ENCODE data around the gene STARD10.

The STARD10 gene

DNA sequence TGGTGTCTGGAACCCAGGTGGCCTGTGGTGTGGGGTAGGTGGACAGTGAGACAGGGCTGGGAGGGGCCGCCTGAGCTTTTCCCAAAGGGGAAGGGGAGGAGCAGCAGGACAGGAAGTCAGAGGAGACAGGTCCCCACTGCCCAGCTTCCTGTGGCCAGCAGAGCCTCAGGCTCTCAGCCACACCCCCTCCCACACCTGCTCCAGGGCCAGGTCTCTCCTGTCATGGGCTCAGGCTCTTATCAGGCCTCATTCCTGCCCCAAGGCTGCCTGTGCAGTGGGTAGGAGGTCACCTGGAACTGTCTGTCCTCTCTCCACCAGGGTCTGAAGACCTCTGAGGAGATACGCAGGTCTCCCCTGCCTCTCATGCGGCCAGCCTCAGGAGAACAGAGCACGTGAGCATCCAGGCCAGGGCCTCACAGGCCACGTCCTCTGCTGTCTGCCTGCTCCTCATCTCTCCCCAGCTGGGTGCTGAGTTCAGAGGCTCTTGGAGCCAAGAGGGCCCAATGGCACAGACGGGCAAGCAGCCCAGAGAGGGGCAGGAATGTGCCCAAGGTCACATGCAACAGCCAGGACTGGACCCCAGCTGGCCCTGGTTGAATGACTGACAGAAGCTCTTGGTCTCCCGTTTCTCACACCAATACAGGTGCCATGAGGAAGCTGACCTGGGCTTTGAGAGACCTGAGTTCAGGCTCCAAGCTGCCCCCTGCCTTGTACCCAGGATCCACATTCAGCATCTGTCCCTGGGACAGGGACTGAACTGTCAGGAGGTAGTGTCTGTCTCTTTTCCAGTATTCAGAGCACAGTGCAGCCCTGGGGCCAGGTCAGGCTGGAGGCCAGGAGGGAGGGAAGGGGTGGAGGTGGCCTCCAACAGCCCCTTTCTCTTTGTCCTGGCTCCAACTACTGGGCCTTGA lies 16.7 kb downstream of the STARD10 start:
- TF ChIP-seq TARDBP (IDR thresholded peaks at IDR 0.05) (no peak), CTBP1 (IDR thresholded peaks at IDR 0.05; ENCODE audit: borderline replicate concordance) (no peak), NFRKB (IDR thresholded peaks at IDR 0.05) (no peak)
- ChIA-PET CTCF (interaction anchor here (0.6 to 1.0 kb wide), 3 partner anchors 12 to 17 kb away, joined by 3 read pairs; partner anchors contain the start of gene STARD10), POLR2A (no interaction called here)
- DNase-seq (ENCODE audit: extremely low spot score), result no peak

DNA sequence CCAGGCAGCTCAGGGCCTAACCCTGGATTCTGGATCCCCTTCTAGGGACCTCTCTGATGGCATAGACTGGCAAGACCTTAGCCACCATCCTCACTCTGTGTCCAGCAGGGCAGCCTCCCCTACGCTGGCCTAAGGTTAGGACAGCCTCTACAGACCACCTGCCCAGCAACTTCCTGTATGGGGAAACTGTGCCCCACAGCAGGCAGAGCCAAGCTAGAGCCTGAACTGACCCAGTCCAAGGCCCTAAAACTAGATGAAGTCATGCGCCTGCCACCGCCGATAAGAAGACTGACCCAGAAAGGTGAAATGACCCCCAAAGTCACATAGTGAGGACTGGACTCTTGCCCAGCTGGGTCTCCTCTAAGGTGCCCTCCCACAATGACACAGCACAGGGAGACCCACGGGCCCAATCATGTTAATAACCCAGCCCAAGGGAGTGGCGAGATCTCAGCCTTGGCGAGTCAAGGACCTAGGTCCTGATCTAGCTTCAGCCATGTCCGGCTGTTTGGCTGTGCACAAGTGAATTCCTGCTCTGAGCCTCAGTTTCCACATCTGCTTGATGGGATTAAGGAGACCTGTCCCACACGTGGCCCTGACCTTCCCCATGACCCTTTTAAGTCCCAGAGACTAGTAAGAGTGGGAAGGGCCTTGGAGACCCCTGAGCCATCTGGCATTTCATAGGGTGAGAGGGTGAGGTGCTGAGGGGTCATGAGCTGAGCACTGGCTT lies 17.6 kb downstream of the STARD10 start:
- DNase-seq (ENCODE audit: extremely low spot score), result no peak
- TF ChIP-seq BHLHE40 (IDR thresholded peaks at IDR 0.05; ENCODE audit: borderline replicate concordance) (no peak), NFRKB (IDR thresholded peaks at IDR 0.05) (no peak), CTBP1 (IDR thresholded peaks at IDR 0.05; ENCODE audit: borderline replicate concordance) (no peak), L3MBTL2 (conservative IDR thresholded peaks at IDR 0.05) (no peak), SUZ12 (IDR thresholded peaks at IDR 0.05) (no peak), FOXM1 (IDR thresholded peaks at IDR 0.05; ENCODE audit: borderline replicate concordance) (no peak), ELF4 (IDR thresholded peaks at IDR 0.05) (no peak), ZNF384 (IDR thresholded peaks at IDR 0.05) (no peak), LEF1 (IDR thresholded peaks at IDR 0.05; ENCODE audit: borderline replicate concordance) (no peak), TARDBP (IDR thresholded peaks at IDR 0.05) (no peak), FOXA1 (IDR thresholded peaks at IDR 0.05) (no peak), FOXK2 (IDR thresholded peaks at IDR 0.05) (no peak), SP1 (IDR thresholded peaks at IDR 0.05) (no peak), HDGF (IDR thresholded peaks at IDR 0.05; ENCODE audit: borderline replicate concordance) (no peak), ARNT (IDR thresholded peaks at IDR 0.05) (no peak)
- TF ChIP-seq, protein P1, sequence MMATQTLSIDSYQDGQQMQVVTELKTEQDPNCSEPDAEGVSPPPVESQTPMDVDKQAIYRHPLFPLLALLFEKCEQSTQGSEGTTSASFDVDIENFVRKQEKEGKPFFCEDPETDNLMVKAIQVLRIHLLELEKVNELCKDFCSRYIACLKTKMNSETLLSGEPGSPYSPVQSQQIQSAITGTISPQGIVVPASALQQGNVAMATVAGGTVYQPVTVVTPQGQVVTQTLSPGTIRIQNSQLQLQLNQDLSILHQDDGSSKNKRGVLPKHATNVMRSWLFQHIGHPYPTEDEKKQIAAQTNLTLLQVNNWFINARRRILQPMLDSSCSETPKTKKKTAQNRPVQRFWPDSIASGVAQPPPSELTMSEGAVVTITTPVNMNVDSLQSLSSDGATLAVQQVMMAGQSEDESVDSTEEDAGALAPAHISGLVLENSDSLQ (IDR thresholded peaks at IDR 0.05), result no peak
- ChIA-PET POLR2A (interaction anchor here (0.7 kb wide), 1 partner anchor 522 kb away, joined by 4 read pairs; no protein-coding TSS in a partner anchor), CTCF (interaction anchor here (1.0 kb wide), 1 partner anchor 18 kb away, joined by 3 read pairs; no protein-coding TSS in a partner anchor)

- POLR2A ChIA-PET, result interaction anchor here (0.7 to 1.1 kb wide), 2 partner anchors 18 to 523 kb away, joined by 3 to 4 read pairs; partner anchors contain the start of gene STARD10
These were observed 18.3 kb downstream of the STARD10 start for GRCh38 chr11:72775288-72776110.

DNA sequence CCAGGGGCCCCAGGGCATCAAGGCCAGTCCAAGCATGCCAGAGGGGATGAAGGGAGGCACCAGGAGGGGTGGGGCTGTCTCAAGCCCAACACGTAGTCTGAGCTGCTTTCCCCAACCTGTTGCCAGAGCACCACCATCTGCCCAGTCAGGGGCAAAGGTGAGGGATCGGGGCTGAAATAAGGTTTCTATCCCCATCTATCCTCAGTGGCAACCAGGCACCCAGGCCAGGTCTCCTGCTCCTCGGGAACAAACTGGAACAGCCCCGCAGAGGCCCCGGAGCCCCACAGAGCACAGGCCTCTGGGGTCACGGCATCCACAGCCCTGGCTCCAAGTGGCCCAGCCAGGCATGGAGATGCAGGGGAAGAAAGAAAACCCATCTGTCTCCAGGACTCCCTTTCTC lies 19.3 kb downstream of the STARD10 start:
- DNase-seq (ENCODE audit: extremely low spot score), result no peak
- CTCF ChIA-PET, result no interaction called here
- POLR2A ChIA-PET, result no interaction called here
- TF ChIP-seq FOXA1 (IDR thresholded peaks at IDR 0.05) (no peak), FOXM1 (IDR thresholded peaks at IDR 0.05; ENCODE audit: borderline replicate concordance) (no peak), ZNF384 (IDR thresholded peaks at IDR 0.05) (no peak), LEF1 (IDR thresholded peaks at IDR 0.05; ENCODE audit: borderline replicate concordance) (no peak), HDGF (IDR thresholded peaks at IDR 0.05; ENCODE audit: borderline replicate concordance) (no peak), SP1 (IDR thresholded peaks at IDR 0.05) (no peak), CTBP1 (IDR thresholded peaks at IDR 0.05; ENCODE audit: borderline replicate concordance) (no peak), SUZ12 (IDR thresholded peaks at IDR 0.05) (no peak), BHLHE40 (IDR thresholded peaks at IDR 0.05; ENCODE audit: borderline replicate concordance) (no peak), FOXK2 (IDR thresholded peaks at IDR 0.05) (no peak), ARNT (IDR thresholded peaks at IDR 0.05) (no peak), TARDBP (IDR thresholded peaks at IDR 0.05) (no peak), L3MBTL2 (conservative IDR thresholded peaks at IDR 0.05) (no peak), ELF4 (IDR thresholded peaks at IDR 0.05) (no peak), NFRKB (IDR thresholded peaks at IDR 0.05) (no peak)
- TF ChIP-seq, protein P1 (IDR thresholded peaks at IDR 0.05), result no peak

More at GRCh38 chr11:72775288-72776110, 18.3 kb downstream of the STARD10 start:
- TF ChIP-seq NFRKB (IDR thresholded peaks at IDR 0.05) (no peak), LEF1 (IDR thresholded peaks at IDR 0.05; ENCODE audit: borderline replicate concordance) (no peak), L3MBTL2 (conservative IDR thresholded peaks at IDR 0.05) (no peak), ZNF384 (IDR thresholded peaks at IDR 0.05) (no peak), HDGF (IDR thresholded peaks at IDR 0.05; ENCODE audit: borderline replicate concordance) (no peak)
- CTCF ChIA-PET, result no interaction called here
- no peak for DNase-seq (ENCODE audit: extremely low spot score)

GRCh38 chr11:72773696-72774095 lies 20.2 kb downstream of the STARD10 start:
- no peak for TF ChIP-seq NFRKB (IDR thresholded peaks at IDR 0.05)
- no peak for DNase-seq (ENCODE audit: extremely low spot score)
- POLR2A ChIA-PET, result no interaction called here
- CTCF ChIA-PET, result interaction anchor here (1.1 to 1.2 kb wide), 2 partner anchors 20 to 302 kb away, joined by 3 to 4 read pairs; partner anchors contain the start of gene STARD10

- DNase-seq (ENCODE audit: extremely low spot score), result no peak
- ChIA-PET CTCF (interaction anchor here (1.1 to 1.2 kb wide), 2 partner anchors 21 to 302 kb away, joined by 3 to 4 read pairs; partner anchors contain the start of gene STARD10), POLR2A (no interaction called here)
- no peak for TF ChIP-seq CTBP1 (IDR thresholded peaks at IDR 0.05; ENCODE audit: borderline replicate concordance)
- no peak for TF ChIP-seq TARDBP (IDR thresholded peaks at IDR 0.05)
- no peak for TF ChIP-seq ARNT (IDR thresholded peaks at IDR 0.05)
- TF ChIP-seq SP1 (IDR thresholded peaks at IDR 0.05), result no peak
- TF ChIP-seq, protein P1 (IDR thresholded peaks at IDR 0.05), result no peak
- no peak for TF ChIP-seq L3MBTL2 (conservative IDR thresholded peaks at IDR 0.05)
- TF ChIP-seq BHLHE40 (IDR thresholded peaks at IDR 0.05; ENCODE audit: borderline replicate concordance), result no peak
- no peak for TF ChIP-seq FOXA1 (IDR thresholded peaks at IDR 0.05)
- TF ChIP-seq ZNF384 (IDR thresholded peaks at IDR 0.05), result no peak
- TF ChIP-seq SUZ12 (IDR thresholded peaks at IDR 0.05), result no peak
- TF ChIP-seq HDGF (IDR thresholded peaks at IDR 0.05; ENCODE audit: borderline replicate concordance), result no peak
- TF ChIP-seq NFRKB (IDR thresholded peaks at IDR 0.05), result no peak
- no peak for TF ChIP-seq LEF1 (IDR thresholded peaks at IDR 0.05; ENCODE audit: borderline replicate concordance)
- no peak for TF ChIP-seq ELF4 (IDR thresholded peaks at IDR 0.05)
- TF ChIP-seq FOXM1 (IDR thresholded peaks at IDR 0.05; ENCODE audit: borderline replicate concordance), result no peak
- no peak for TF ChIP-seq FOXK2 (IDR thresholded peaks at IDR 0.05)
These were observed 20.6 kb downstream of the STARD10 start for GRCh38 chr11:72773291-72773690.

Measured in HEK293T (cell line).